GM23338 (cell line): ENCODE data around the gene ARID1B. TPM values are rescaled to one million over a fixed set of nuclear protein-coding genes. Genes with fewer than 3 reads are reported as not detected.

Source experiments
- ATAC-seq: fragments of 200-7000 bp; cut with Tn5 transposase; 3 replicates; pipeline ENCODE4 v1.9.1; 2020
- DNase-seq: peaks from one replicate; pipeline ENCODE4 v3.0.0-alpha.2; 2015; ENCODE audit warnings: low spot score
- H2AFZ ChIP-seq: fragments of 200-600 bp; sonication (generic); 2 replicates; pipeline ENCODE4 v1.8.0; 2016; ENCODE audit warnings: antibody characterized with exemption, mild to moderate bottlenecking, moderate library complexity
- H3F3A ChIP-seq: fragments of 200-600 bp; sonication (generic); replicated peaks from 2 replicates; pipeline ENCODE4 v1.8.0; 2017; ENCODE audit warnings: antibody characterized with exemption, mixed run types, low read depth
- H3K27ac ChIP-seq: fragments of 200-600 bp; sonication (generic); 2 replicates; pipeline ENCODE4 v1.6.1; 2016; ENCODE audit warnings: low read depth
- H3K27me3 ChIP-seq: fragments of 200-600 bp; sonication (generic); 2 replicates; pipeline ENCODE4 v1.8.0; 2016; ENCODE audit warnings: mild to moderate bottlenecking, mixed run types, moderate library complexity; ENCODE audit not compliant: insufficient read depth
- H3K36me3 ChIP-seq: fragments of 200-600 bp; sonication (generic); 2 replicates; pipeline ENCODE4 v1.8.0; 2016; ENCODE audit warnings: mild to moderate bottlenecking; ENCODE audit not compliant: insufficient read depth
- H3K4me1 ChIP-seq: fragments of 200-600 bp; sonication (generic); 2 replicates; pipeline ENCODE4 v1.8.0; 2016; ENCODE audit warnings: mild to moderate bottlenecking, moderate library complexity; ENCODE audit not compliant: insufficient read depth
- H3K4me2 ChIP-seq: fragments of 200-600 bp; sonication (generic); 2 replicates; pipeline ENCODE4 v1.7.1; 2017; ENCODE audit warnings: mixed run types
- H3K4me3 ChIP-seq: fragments of 200-600 bp; sonication (generic); 2 replicates; pipeline ENCODE4 v1.6.1; 2016; ENCODE audit warnings: mixed run types
- H3K79me2 ChIP-seq: fragments of 200-600 bp; sonication (generic); replicated peaks from 2 replicates; pipeline ENCODE4 v1.8.0; 2017; ENCODE audit warnings: mild to moderate bottlenecking; ENCODE audit not compliant: insufficient read depth
- H3K9me2 ChIP-seq: fragments of 200-600 bp; sonication (generic); 2 replicates; pipeline ENCODE4 v1.8.0; 2017; ENCODE audit not compliant: insufficient read depth
- H4K20me1 ChIP-seq: fragments of 200-600 bp; sonication (generic); replicated peaks from 2 replicates; pipeline ENCODE4 v1.8.0; 2017; ENCODE audit warnings: mild to moderate bottlenecking; ENCODE audit not compliant: insufficient read depth
- H3K27ac Mint-ChIP-seq: 2 replicates; pipeline ENCODE4 v1.8.0; 2020; ENCODE audit warnings: inconsistent platforms, mild to moderate bottlenecking, moderate library complexity, mixed read lengths
- H3K27me3 Mint-ChIP-seq: 3 replicates; pipeline ENCODE4 v1.8.0; 2022; ENCODE audit warnings: low read depth, mild to moderate bottlenecking, moderate library complexity, mixed read lengths, inconsistent platforms; ENCODE audit not compliant: insufficient read depth, poor library complexity
- H3K36me3 Mint-ChIP-seq: 3 replicates; pipeline ENCODE4 v1.8.0; 2021; ENCODE audit warnings: low read depth, mild to moderate bottlenecking, inconsistent platforms, moderate library complexity, mixed read lengths
- H3K4me1 Mint-ChIP-seq: 3 replicates; pipeline ENCODE4 v1.8.0; 2020; ENCODE audit warnings: mild to moderate bottlenecking, inconsistent platforms, mixed read lengths
- H3K4me3 Mint-ChIP-seq: 3 replicates; pipeline ENCODE4 v1.8.0; 2021; ENCODE audit warnings: moderate library complexity, mild to moderate bottlenecking, inconsistent platforms, mixed read lengths
- H3K9me3 Mint-ChIP-seq: 3 replicates; pipeline ENCODE4 v1.8.0; 2020; ENCODE audit warnings: moderate library complexity, mild to moderate bottlenecking, inconsistent platforms, mixed read lengths
- CREB1 ChIP-seq: fragments of 250-450 bp; sonication (Bioruptor Pico); IDR thresholded peaks from 2 replicates; pipeline ENCODE4 v1.5.0; 2020; ENCODE audit warnings: low read depth, mild to moderate bottlenecking, moderate library complexity
- EZH2 ChIP-seq: fragments of 200-600 bp; sonication (generic); IDR thresholded peaks from one replicate; pipeline ENCODE4 v1.8.0; 2017; ENCODE audit warnings: antibody characterized with exemption, mild to moderate bottlenecking, low read depth; ENCODE audit not compliant: unreplicated experiment
- EZH2phosphoT487 ChIP-seq: fragments of 200-600 bp; sonication (generic); IDR thresholded peaks from one replicate; pipeline ENCODE4 v1.8.1; 2018; ENCODE audit warnings: antibody characterized with exemption; ENCODE audit not compliant: unreplicated experiment
- JUNB ChIP-seq: IDR thresholded peaks from one replicate; pipeline ENCODE4 v1.6.1; 2016; ENCODE audit warnings: antibody characterized with exemption; ENCODE audit not compliant: unreplicated experiment
- NANOG ChIP-seq: IDR thresholded peaks from 2 replicates; pipeline ENCODE4 v1.6.1; 2016; ENCODE audit warnings: antibody characterized with exemption, borderline replicate concordance
- POLR2AphosphoS5 ChIP-seq: IDR thresholded peaks from 2 replicates; pipeline ENCODE4 v1.6.1; 2016; ENCODE audit warnings: antibody characterized with exemption, low read depth
- STAT1 ChIP-seq: IDR thresholded peaks from one replicate; pipeline ENCODE4 v1.6.1; 2016; ENCODE audit warnings: antibody characterized with exemption; ENCODE audit not compliant: unreplicated experiment
- ZNF114 ChIP-seq: fragments of 250-450 bp; sonication (Bioruptor Pico); IDR thresholded peaks from 2 replicates; pipeline ENCODE4 v1.5.0; 2020; ENCODE audit warnings: mild to moderate bottlenecking, moderate library complexity
- ZNF331 ChIP-seq: fragments of 250-450 bp; sonication (Bioruptor Pico); IDR thresholded peaks from 2 replicates; pipeline ENCODE4 v1.5.0; 2020; ENCODE audit warnings: low read depth, mild to moderate bottlenecking, moderate library complexity
- polyA plus RNA-seq: library from polyadenylated mRNA; unstranded; fragments of >200 nt; fragmentation: Nextera tagmentation; extraction: Ambion mirVana; gene quantifications from 2 replicates; pipeline ENCODE4 v1.2.1, GENCODE V29; 2016
- total RNA-seq: library from RNA; depleted of rRNA; stranded (reverse); fragments of >200 nt; shearing (Covaris generic); gene quantifications from 2 replicates; pipeline ENCODE4 v1.2.3, GENCODE V29; 2014
- TF ChIP-seq, protein P1 (sequence below): fragments of 250-450 bp; sonication (Bioruptor Pico); IDR thresholded peaks from 2 replicates; pipeline ENCODE4 v1.5.0; 2020; ENCODE audit warnings: mild to moderate bottlenecking, moderate library complexity
- TF ChIP-seq, protein P2 (sequence below): IDR thresholded peaks from 2 replicates; pipeline ENCODE4 v1.6.1; 2016; ENCODE audit warnings: antibody characterized with exemption
- TF ChIP-seq, protein P3 (sequence below): IDR thresholded peaks from one replicate; pipeline ENCODE4 v1.6.1; 2018; ENCODE audit warnings: antibody characterized with exemption; ENCODE audit not compliant: unreplicated experiment
- TF ChIP-seq, protein P4 (sequence below), 2 experiments: fragments of 200-600 bp in 1 of 2; sonication (generic) in 1 of 2; conservative IDR thresholded peaks; 2 replicates each; pipeline versions ENCODE4 v1.5.1 to v1.6.1; 2016 to 2017; ENCODE audit warnings: antibody characterized with exemption in 2 of 2, low read depth in 2 of 2, mild to moderate bottlenecking in 2 of 2, moderate library complexity in 1 of 2

The ARID1B gene
- total and polyA plus RNA-seq, 2 experiments from 2014 or later: 59.3 to 72.2 TPM

DNA sequence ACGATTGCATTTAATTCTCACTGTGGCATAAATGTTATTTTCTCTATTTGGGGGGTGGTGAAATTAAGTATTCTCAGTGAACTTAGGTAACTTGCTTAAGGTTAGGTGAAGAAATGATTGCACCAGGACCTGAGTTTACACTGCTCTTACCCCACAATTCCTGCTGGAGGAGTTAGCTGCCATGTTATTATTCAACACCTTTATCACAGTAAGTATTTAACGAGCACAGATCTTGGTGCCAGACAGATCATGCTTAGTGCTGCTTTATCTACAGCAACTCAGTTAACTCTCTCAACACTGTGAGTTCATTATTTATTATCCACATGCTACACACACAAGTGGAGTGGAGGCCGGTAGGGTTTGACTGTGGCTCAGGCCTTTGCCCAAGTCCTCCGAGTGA, 296.4 kb downstream of the ARID1B start:
- H3K4me1 Mint-ChIP-seq: peaks cover 56% of the 10 kb centered on the region

More for the DNA sequence above, 296.4 kb downstream of the ARID1B start:
- no peak for ATAC-seq
- H3K9me3 Mint-ChIP-seq: no peaks in the 10 kb centered on the region
- no peak overlapping the region for H3K4me3 Mint-ChIP-seq
- H3K27ac ChIP-seq: no peak overlapping the region
- DNase-seq: no peak
- H3K27me3 ChIP-seq: no peaks in the 10 kb centered on the region
- no peak overlapping the region for H3K4me2 ChIP-seq
- H3K9me2 ChIP-seq: no peaks in the 10 kb centered on the region
- H3F3A ChIP-seq: no peaks in the 10 kb centered on the region
- H3K4me3 ChIP-seq: no peak overlapping the region
- no peaks in the 10 kb centered on the region for H3K36me3 ChIP-seq
- peaks cover 71% of the 10 kb centered on the region for H3K79me2 ChIP-seq
- H2AFZ ChIP-seq: no peak overlapping the region
- peaks cover 50% of the 10 kb centered on the region for H3K4me1 ChIP-seq
- H3K27me3 Mint-ChIP-seq: peaks cover 4% of the 10 kb centered on the region
- H3K36me3 Mint-ChIP-seq: no peaks in the 10 kb centered on the region
- TF ChIP-seq NANOG: no peak
- no peak for TF ChIP-seq STAT1
- TF ChIP-seq, protein P1, sequence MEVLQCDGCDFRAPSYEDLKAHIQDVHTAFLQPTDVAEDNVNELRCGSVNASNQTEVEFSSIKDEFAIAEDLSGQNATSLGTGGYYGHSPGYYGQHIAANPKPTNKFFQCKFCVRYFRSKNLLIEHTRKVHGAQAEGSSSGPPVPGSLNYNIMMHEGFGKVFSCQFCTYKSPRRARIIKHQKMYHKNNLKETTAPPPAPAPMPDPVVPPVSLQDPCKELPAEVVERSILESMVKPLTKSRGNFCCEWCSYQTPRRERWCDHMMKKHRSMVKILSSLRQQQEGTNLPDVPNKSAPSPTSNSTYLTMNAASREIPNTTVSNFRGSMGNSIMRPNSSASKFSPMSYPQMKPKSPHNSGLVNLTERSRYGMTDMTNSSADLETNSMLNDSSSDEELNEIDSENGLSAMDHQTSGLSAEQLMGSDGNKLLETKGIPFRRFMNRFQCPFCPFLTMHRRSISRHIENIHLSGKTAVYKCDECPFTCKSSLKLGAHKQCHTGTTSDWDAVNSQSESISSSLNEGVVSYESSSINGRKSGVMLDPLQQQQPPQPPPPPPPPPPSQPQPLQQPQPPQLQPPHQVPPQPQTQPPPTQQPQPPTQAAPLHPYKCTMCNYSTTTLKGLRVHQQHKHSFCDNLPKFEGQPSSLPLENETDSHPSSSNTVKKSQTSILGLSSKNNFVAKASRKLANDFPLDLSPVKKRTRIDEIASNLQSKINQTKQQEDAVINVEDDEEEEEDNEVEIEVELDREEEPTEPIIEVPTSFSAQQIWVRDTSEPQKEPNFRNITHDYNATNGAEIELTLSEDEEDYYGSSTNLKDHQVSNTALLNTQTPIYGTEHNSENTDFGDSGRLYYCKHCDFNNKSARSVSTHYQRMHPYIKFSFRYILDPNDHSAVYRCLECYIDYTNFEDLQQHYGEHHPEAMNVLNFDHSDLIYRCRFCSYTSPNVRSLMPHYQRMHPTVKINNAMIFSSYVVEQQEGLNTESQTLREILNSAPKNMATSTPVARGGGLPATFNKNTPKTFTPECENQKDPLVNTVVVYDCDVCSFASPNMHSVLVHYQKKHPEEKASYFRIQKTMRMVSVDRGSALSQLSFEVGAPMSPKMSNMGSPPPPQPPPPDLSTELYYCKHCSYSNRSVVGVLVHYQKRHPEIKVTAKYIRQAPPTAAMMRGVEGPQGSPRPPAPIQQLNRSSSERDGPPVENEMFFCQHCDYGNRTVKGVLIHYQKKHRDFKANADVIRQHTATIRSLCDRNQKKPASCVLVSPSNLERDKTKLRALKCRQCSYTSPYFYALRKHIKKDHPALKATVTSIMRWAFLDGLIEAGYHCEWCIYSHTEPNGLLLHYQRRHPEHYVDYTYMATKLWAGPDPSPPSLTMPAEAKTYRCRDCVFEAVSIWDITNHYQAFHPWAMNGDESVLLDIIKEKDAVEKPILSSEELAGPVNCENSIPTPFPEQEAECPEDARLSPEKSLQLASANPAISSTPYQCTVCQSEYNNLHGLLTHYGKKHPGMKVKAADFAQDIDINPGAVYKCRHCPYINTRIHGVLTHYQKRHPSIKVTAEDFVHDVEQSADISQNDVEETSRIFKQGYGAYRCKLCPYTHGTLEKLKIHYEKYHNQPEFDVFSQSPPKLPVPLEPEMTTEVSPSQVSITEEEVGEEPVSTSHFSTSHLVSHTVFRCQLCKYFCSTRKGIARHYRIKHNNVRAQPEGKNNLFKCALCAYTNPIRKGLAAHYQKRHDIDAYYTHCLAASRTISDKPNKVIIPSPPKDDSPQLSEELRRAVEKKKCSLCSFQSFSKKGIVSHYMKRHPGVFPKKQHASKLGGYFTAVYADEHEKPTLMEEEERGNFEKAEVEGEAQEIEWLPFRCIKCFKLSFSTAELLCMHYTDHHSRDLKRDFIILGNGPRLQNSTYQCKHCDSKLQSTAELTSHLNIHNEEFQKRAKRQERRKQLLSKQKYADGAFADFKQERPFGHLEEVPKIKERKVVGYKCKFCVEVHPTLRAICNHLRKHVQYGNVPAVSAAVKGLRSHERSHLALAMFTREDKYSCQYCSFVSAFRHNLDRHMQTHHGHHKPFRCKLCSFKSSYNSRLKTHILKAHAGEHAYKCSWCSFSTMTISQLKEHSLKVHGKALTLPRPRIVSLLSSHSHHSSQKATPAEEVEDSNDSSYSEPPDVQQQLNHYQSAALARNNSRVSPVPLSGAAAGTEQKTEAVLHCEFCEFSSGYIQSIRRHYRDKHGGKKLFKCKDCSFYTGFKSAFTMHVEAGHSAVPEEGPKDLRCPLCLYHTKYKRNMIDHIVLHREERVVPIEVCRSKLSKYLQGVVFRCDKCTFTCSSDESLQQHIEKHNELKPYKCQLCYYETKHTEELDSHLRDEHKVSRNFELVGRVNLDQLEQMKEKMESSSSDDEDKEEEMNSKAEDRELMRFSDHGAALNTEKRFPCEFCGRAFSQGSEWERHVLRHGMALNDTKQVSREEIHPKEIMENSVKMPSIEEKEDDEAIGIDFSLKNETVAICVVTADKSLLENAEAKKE (CRISPR knock-in tag): no peak
- no peak for TF ChIP-seq ZNF114
- no peak for TF ChIP-seq EZH2phosphoT487
- no peak for TF ChIP-seq EZH2
- no peak for TF ChIP-seq POLR2AphosphoS5
- TF ChIP-seq JUNB: no peak
- no peak for TF ChIP-seq ZNF331
- TF ChIP-seq, protein P2, sequence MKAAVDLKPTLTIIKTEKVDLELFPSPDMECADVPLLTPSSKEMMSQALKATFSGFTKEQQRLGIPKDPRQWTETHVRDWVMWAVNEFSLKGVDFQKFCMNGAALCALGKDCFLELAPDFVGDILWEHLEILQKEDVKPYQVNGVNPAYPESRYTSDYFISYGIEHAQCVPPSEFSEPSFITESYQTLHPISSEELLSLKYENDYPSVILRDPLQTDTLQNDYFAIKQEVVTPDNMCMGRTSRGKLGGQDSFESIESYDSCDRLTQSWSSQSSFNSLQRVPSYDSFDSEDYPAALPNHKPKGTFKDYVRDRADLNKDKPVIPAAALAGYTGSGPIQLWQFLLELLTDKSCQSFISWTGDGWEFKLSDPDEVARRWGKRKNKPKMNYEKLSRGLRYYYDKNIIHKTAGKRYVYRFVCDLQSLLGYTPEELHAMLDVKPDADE: no peak
- TF ChIP-seq, protein P3, sequence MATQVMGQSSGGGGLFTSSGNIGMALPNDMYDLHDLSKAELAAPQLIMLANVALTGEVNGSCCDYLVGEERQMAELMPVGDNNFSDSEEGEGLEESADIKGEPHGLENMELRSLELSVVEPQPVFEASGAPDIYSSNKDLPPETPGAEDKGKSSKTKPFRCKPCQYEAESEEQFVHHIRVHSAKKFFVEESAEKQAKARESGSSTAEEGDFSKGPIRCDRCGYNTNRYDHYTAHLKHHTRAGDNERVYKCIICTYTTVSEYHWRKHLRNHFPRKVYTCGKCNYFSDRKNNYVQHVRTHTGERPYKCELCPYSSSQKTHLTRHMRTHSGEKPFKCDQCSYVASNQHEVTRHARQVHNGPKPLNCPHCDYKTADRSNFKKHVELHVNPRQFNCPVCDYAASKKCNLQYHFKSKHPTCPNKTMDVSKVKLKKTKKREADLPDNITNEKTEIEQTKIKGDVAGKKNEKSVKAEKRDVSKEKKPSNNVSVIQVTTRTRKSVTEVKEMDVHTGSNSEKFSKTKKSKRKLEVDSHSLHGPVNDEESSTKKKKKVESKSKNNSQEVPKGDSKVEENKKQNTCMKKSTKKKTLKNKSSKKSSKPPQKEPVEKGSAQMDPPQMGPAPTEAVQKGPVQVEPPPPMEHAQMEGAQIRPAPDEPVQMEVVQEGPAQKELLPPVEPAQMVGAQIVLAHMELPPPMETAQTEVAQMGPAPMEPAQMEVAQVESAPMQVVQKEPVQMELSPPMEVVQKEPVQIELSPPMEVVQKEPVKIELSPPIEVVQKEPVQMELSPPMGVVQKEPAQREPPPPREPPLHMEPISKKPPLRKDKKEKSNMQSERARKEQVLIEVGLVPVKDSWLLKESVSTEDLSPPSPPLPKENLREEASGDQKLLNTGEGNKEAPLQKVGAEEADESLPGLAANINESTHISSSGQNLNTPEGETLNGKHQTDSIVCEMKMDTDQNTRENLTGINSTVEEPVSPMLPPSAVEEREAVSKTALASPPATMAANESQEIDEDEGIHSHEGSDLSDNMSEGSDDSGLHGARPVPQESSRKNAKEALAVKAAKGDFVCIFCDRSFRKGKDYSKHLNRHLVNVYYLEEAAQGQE: no peak
- no peak for TF ChIP-seq CREB1 (CRISPR knock-in tag)
- TF ChIP-seq, protein P4, sequence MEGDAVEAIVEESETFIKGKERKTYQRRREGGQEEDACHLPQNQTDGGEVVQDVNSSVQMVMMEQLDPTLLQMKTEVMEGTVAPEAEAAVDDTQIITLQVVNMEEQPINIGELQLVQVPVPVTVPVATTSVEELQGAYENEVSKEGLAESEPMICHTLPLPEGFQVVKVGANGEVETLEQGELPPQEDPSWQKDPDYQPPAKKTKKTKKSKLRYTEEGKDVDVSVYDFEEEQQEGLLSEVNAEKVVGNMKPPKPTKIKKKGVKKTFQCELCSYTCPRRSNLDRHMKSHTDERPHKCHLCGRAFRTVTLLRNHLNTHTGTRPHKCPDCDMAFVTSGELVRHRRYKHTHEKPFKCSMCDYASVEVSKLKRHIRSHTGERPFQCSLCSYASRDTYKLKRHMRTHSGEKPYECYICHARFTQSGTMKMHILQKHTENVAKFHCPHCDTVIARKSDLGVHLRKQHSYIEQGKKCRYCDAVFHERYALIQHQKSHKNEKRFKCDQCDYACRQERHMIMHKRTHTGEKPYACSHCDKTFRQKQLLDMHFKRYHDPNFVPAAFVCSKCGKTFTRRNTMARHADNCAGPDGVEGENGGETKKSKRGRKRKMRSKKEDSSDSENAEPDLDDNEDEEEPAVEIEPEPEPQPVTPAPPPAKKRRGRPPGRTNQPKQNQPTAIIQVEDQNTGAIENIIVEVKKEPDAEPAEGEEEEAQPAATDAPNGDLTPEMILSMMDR (conservative IDR thresholded peaks at IDR 0.05; ENCODE audit: low read depth in 2 of 2): no peak
- no peak overlapping the region; the same call in 1 of the 2 replicates for H3K27ac Mint-ChIP-seq
- no peaks in the 10 kb centered on the region for H4K20me1 ChIP-seq
